HG03571 (cell line): ENCODE measurements around the gene PBOV1.

Experiments used
- ATAC-seq: cut with Tn5 transposase; IDR thresholded peaks from one replicate; pipeline ENCODE4 v1.9.1; 2021; ENCODE audit not compliant: unreplicated experiment

Gene PBOV1

GRCh38 chr6:138205437-138206094 is 12.7 kb downstream of the PBOV1 start:
- no peak for ATAC-seq

GRCh38 chr6:138204792-138205384 is 13.4 kb downstream of the PBOV1 start:
- no peak for ATAC-seq

GRCh38 chr6:138204303-138204702 is 14.0 kb downstream of the PBOV1 start:
- ATAC-seq = no peak

GRCh38 chr6:138203315-138203714 is 15.0 kb downstream of the PBOV1 start:
- ATAC-seq = no peak

- no peak for ATAC-seq
Observed at GRCh38 chr6:138201836-138202235, 16.5 kb downstream of the PBOV1 start.

GRCh38 chr6:138198430-138199091 is 19.7 kb downstream of the PBOV1 start:
- no peak for ATAC-seq

- no peak for ATAC-seq
Observed at GRCh38 chr6:138197570-138197969, 20.7 kb downstream of the PBOV1 start.

- no peak for ATAC-seq
Observed at GRCh38 chr6:138196122-138196738, 22.1 kb downstream of the PBOV1 start.

GRCh38 chr6:138194287-138194686 is 24.0 kb downstream of the PBOV1 start:
- no peak for ATAC-seq

- ATAC-seq = no peak
Observed at GRCh38 chr6:138188278-138188941, 29.9 kb downstream of the PBOV1 start.

GRCh38 chr6:138187156-138187555 is 31.1 kb downstream of the PBOV1 start:
- no peak for ATAC-seq

- no peak for ATAC-seq
Observed at GRCh38 chr6:138184230-138184629, 34.1 kb downstream of the PBOV1 start.

GRCh38 chr6:138183790-138184134 is 34.5 kb downstream of the PBOV1 start:
- no peak for ATAC-seq

GRCh38 chr6:138182939-138183789 is 35.1 kb downstream of the PBOV1 start:
- no peak for ATAC-seq

- ATAC-seq = no peak
Observed at GRCh38 chr6:138176652-138177232, 41.5 kb downstream of the PBOV1 start.

- ATAC-seq = no peak
Observed at GRCh38 chr6:138175596-138175995, 42.7 kb downstream of the PBOV1 start.
